Kidney (tissue), 14 donors: Measurements from ENCODE around the gene PTPN2. TPM values are rescaled to one million over a fixed set of nuclear protein-coding genes. Genes with fewer than 3 reads are reported as not detected.
A peak's percentile ranks its signal among the peaks of the same experiment; 100 is the strongest.

Source experiments
- DNase-seq, 5 donors: peaks; one replicate each; pipeline ENCODE4 v3.0.0-alpha.2; 2013 to 2020
- FAIRE-seq: peaks from 2 replicates; lab custom pipeline; 2012; peaks lifted over from hg19 to GRCh38; lab: Jason Lieb, UNC
- H3K27ac ChIP-seq, 2 donors: one replicate each; pipeline ENCODE4 v1.7.0; 2013; ENCODE audit warnings: low read depth in 2 of 2, low read length in 2 of 2, inconsistent platforms in 1 of 2
- H3K27me3 ChIP-seq: one replicate; pipeline ENCODE4 v1.7.1; 2013; ENCODE audit warnings: low read length, inconsistent platforms; ENCODE audit not compliant: control insufficient read depth, insufficient read depth
- H3K36me3 ChIP-seq, 3 donors: one replicate each; pipeline versions ENCODE4 v1.7.0 to v1.7.1; 2013; ENCODE audit warnings: low read length in 3 of 3, control low read depth in 1 of 3, inconsistent platforms in 1 of 3; ENCODE audit not compliant: insufficient read depth in 3 of 3, control insufficient read depth in 2 of 3
- H3K4me1 ChIP-seq, 3 donors: one replicate each; pipeline versions ENCODE4 v1.7.0 to v1.7.1; 2013; ENCODE audit warnings: low read length in 3 of 3, inconsistent platforms in 1 of 3, low read depth in 1 of 3; ENCODE audit not compliant: control insufficient read depth in 2 of 3, insufficient read depth in 2 of 3
- H3K4me3 ChIP-seq, 3 donors: one replicate each; pipeline versions ENCODE4 v1.7.0 to v1.8.1; 2013; ENCODE audit warnings: low read length in 3 of 3, control low read depth in 1 of 3, inconsistent platforms in 1 of 3
- H3K9ac ChIP-seq, 3 donors: one replicate each; pipeline versions ENCODE4 v1.7.0 to v1.7.1; 2013; ENCODE audit warnings: low read length in 3 of 3, control low read depth in 1 of 3, inconsistent platforms in 1 of 3
- H3K9me3 ChIP-seq, 3 donors: one replicate each; pipeline versions ENCODE4 v1.7.0 to v1.7.1; 2013; ENCODE audit warnings: low read length in 3 of 3, control low read depth in 1 of 3, inconsistent platforms in 1 of 3; ENCODE audit not compliant: control insufficient read depth in 2 of 3, insufficient read depth in 1 of 3
- CTCF ChIP-seq: IDR thresholded peaks from 3 replicates; pipeline ENCODE4 v1.5.1; 2012; ENCODE audit warnings: mild to moderate bottlenecking, moderate library complexity, borderline replicate concordance; ENCODE audit not compliant: insufficient read depth; ENCODE audit errors: extremely low read depth
- intact Hi-C: fragments of 100-400 bp; cut with DNase I; formaldehyde crosslinking; loops from one replicate; pipeline ENCODE4 v1.11.1; 2022
- polyA plus RNA-seq: library from polyadenylated mRNA; stranded (reverse); fragments of 350-450 nt; fragmentation: Illumina TruSeq; extraction: RNeasy Lipid Tissue Mini Kit (QIAGEN cat#74804); gene quantifications from one replicate; pipeline ENCODE4 v1.2.3, GENCODE V29; 2014; ENCODE audit warnings: low read depth, low replicate concordance; ENCODE audit not compliant: insufficient read depth
- total RNA-seq: library from RNA; stranded (reverse); fragmentation: NEBNext Ultra II Directional; extraction: Animal tissue kit (Norgen Biotek cat#: 25700); gene quantifications from one replicate; pipeline ENCODE4 v1.2.1, GENCODE V29; 2021
- donor health status: control.
- donor health status: control.
- donor health status: control.
- donor health status: control.
- donor health status: control.
- donor health status: DM: yes; HTN: yes; CAD: no.
- donor health status: Normal renal cell carcinoma (clear cell type).

PTPN2 gene
- total and polyA plus RNA-seq, 2 donors from 2014 or later = 23.4 to 45.8 TPM

DNA sequence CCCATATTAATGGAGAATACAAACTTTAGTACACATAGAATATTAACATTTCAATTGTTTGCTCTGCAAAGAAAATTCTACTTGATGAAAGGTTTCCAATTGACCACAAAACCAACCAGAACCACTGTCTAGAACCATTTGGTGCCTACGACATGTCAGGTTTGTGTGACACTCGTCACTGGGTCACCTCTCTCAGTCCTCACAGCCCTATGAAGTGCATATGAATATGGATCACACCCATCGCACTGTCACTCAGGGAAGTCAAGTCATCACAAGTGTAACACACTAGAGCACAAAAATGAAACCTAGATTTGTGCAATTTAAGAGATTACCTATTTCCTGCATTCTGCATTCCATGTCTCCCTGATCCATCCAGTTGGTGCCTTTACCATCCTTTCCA lies 43.7 kb downstream of the PTPN2 start:
- Histone ChIP-seq H3K36me3 (peaks cover 4 to 5% (median 4%) of the 10 kb centered on the region in 3 donors), H3K4me3 (no peak overlapping the region), H3K4me1 (peaks cover 0 to 10% (median 5%) of the 10 kb centered on the region in 3 donors), H3K27me3 (no peaks in the 10 kb centered on the region), H3K9me3 (no peaks in the 10 kb centered on the region), H3K9ac (no peak overlapping the region), H3K27ac (no peak overlapping the region)
- FAIRE-seq (no peak), DNase-seq (no peak)
- intact Hi-C loops = no loop called here
- TF ChIP-seq CTCF = no peak

- intact Hi-C loops = no loop called here
- DNase-seq (no peak), FAIRE-seq (no peak)
- Histone ChIP-seq H3K27me3 (no peaks in the 10 kb centered on the region), H3K4me1 (peaks cover 0 to 10% (median 5%) of the 10 kb centered on the region in 3 donors), H3K9ac (no peak overlapping the region), H3K9me3 (no peaks in the 10 kb centered on the region), H3K27ac (peak overlapping the region in 1 of 2 donors; percentile 58), H3K36me3 (peaks cover 4 to 5% (median 4%) of the 10 kb centered on the region in 3 donors), H3K4me3 (no peak overlapping the region)
- no peak for TF ChIP-seq CTCF
Observed at GRCh38 chr18:12839526-12840196, 44.4 kb downstream of the PTPN2 start.

DNA sequence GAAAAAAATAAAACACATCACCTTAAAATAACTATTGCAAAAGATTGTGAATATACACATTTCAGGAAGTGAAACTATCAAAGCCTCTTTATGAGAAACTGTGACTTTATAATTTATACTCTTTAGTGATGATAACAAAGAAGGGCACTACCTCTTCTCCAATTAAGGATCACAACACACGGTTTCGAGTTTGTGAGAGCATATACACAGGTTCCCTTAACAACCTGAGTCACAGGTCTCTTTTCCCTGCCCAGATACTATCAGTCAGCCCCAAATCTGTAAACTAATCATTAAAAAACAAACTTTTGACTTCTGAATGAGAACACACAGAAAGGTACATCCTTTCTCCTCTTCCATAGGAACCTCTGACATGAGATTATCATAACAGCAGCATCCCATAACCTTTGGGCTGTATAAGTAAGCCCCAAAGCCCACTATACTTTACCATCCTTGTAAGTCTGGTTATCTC lies 44.9 kb downstream of the PTPN2 start:
- H3K4me1 ChIP-seq = peaks cover 0 to 10% (median 5%) of the 10 kb centered on the region in 3 donors

More for the DNA sequence above, 44.9 kb downstream of the PTPN2 start:
- Histone ChIP-seq H3K36me3 (peaks cover 4 to 5% (median 4%) of the 10 kb centered on the region in 3 donors), H3K9me3 (no peaks in the 10 kb centered on the region), H3K4me3 (no peak overlapping the region), H3K27ac (peak overlapping the region in 1 of 2 donors; percentile 58), H3K9ac (no peak overlapping the region), H3K27me3 (no peaks in the 10 kb centered on the region)
- TF ChIP-seq CTCF = no peak
- FAIRE-seq = no peak
- intact Hi-C loops = no loop called here
- DNase-seq = no peak
